ENCODE measurements around the gene PRSS27. TPM values are rescaled to one million over a fixed set of nuclear protein-coding genes. Genes with fewer than 3 reads are reported as not detected.
"Not testable (repeated sequence)": the region's sequence is repeated elsewhere in the genome, so short reads cannot be mapped to it uniquely, and the experiment has no call there.

The PRSS27 gene
- total and polyA plus RNA-seq, 2 donors (not counting 1 experiment from before 2014, with no cell fraction given): 2.1 to 2.4 TPM

DNA sequence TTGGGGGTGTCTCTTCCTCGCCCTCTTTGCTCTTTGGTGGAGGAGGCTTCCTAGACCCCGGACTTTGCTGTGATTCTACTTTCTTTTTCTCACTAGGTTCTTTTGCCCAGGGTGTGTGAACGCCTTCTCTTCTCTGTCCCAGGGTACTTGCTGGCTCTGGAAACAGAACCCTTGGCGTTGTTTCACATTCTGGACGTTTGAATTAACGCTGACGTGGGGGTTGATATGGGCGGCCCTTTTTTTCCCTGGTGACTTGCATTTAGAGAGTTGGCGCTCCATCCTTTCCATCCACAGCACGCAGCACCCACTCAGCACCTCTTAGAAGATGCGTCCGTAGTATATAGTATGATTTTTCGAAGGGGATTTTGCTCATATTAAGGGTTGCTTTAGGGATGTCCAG, 37.0 kb downstream of the PRSS27 start:
- H3K9me3 ChIP-seq (ENCODE audit: control extremely low read depth in 1 of 3, control insufficient read depth in 2 of 3, insufficient read depth in 1 of 3, low read length in 2 of 3); H3K27me3 Mint-ChIP-seq; H3K9me3 Mint-ChIP-seq (ENCODE audit: insufficient read depth); H3K27me3 ChIP-seq (replicated peaks in 1 of 4; ENCODE audit: control extremely low read depth in 1 of 4, control insufficient read depth in 3 of 4, insufficient read depth in 4 of 4, low read length in 3 of 4); H3K36me3 ChIP-seq (replicated peaks in 1 of 2; ENCODE audit: control extremely low read depth in 1 of 2, control insufficient read depth in 1 of 2, extremely low read depth in 1 of 2, insufficient read depth in 2 of 2, low read length in 1 of 2); DNase-seq; CTCF ChIA-PET; ATAC-seq (ENCODE audit: low read depth): not testable (repeated sequence)
- peaks cover 27% of the 10 kb centered on the region for H3K4me1 Mint-ChIP-seq
- Histone ChIP-seq H3K4me1 (ENCODE audit: control insufficient read depth in 2 of 2, insufficient read depth in 2 of 2, low read length in 2 of 2) (peaks cover 21 to 33% of the 10 kb centered on the region in 2 donors), H3K4me2 (replicated peaks; ENCODE audit: low read depth, low read length, poor library complexity, severe bottlenecking) (peak overlapping the region; percentile 97), H3K9ac (ENCODE audit: low read length) (peak overlapping the region; percentile 92), H4K20me1 (ENCODE audit: control insufficient read depth, insufficient read depth, low read length, poor library complexity, severe bottlenecking) (peaks cover 21% of the 10 kb centered on the region), H3K27ac (ENCODE audit: low read length in 2 of 2) (peak overlapping the region; percentile 57 to 79), H3K79me2 (ENCODE audit: control insufficient read depth, insufficient read depth, low read length) (peaks cover 41% of the 10 kb centered on the region), H3K4me3 (ENCODE audit: control extremely low read depth in 1 of 5, extremely low read depth in 1 of 5, insufficient read depth in 1 of 5, low read depth in 2 of 5, low read length in 4 of 5) (peak overlapping the region; percentile 81 to 99 (median 96)), H2AFZ (ENCODE audit: insufficient read depth, low read depth, low read length, poor library complexity, severe bottlenecking) (peak overlapping the region; percentile 94)
- H3K4me3 Mint-ChIP-seq: peak overlapping the region; percentile 99
- 5% methylated on average over 4 of the region's 13 CpGs for WGBS (ENCODE audit: insufficient coverage)
- POLR2A ChIA-PET: interaction anchor here (2.1 kb wide), 1 partner anchor 10 kb away, joined by 13 read pairs; no protein-coding TSS in a partner anchor
- peak overlapping the region; percentile 73 for H3K27ac Mint-ChIP-seq
- intact Hi-C loops (cut with micrococcal nuclease): loop anchor here (10.0 kb wide), 1 partner anchor 92 kb away; the partner anchor contains the start of gene ELOB

GRCh38 chr16:2682209-2683021, 37.6 kb downstream of the PRSS27 start, which contains the start of gene KCTD5:
Gene KCTD5 (plus strand): TSS chr16:2682523. CDS start chr16:2682549, 26 bp downstream.
- H2AFZ ChIP-seq (ENCODE audit: insufficient read depth, low read depth, low read length, poor library complexity, severe bottlenecking): peak within 1 kb of the TSS; percentile 94

GRCh38 chr16:2680360-2680759, 39.7 kb downstream of the PRSS27 start:
- H3K4me2 ChIP-seq (replicated peaks; ENCODE audit: low read depth, low read length, poor library complexity, severe bottlenecking); CTCF ChIA-PET; POLR2A ChIA-PET: not testable (repeated sequence)

More at GRCh38 chr16:2682209-2683021, 37.6 kb downstream of the PRSS27 start, which contains the start of gene KCTD5:
- H3K4me3 Mint-ChIP-seq: peak within 1 kb of the TSS; percentile 99
- peaks cover 21% of the 10 kb centered on the region for H3K4me1 Mint-ChIP-seq
- ATAC-seq (ENCODE audit: low read depth) (peak; percentile 86), DNase-seq (peak; percentile 97)
- Histone ChIP-seq H3K4me2 (replicated peaks; ENCODE audit: low read depth, low read length, poor library complexity, severe bottlenecking) (peak within 1 kb of the TSS; percentile 97), H3K9ac (ENCODE audit: low read length) (peak within 1 kb of the TSS; percentile 92), H3K9me3 (ENCODE audit: control extremely low read depth in 1 of 3, control insufficient read depth in 2 of 3, insufficient read depth in 1 of 3, low read length in 2 of 3) (no peaks in the 10 kb centered on the region), H3K79me2 (ENCODE audit: control insufficient read depth, insufficient read depth, low read length) (peaks cover 35% of the 10 kb centered on the region), H3K27ac (ENCODE audit: low read length in 2 of 2) (peak within 1 kb of the TSS; percentile 71 to 79), H3K27me3 (replicated peaks in 1 of 4; ENCODE audit: control extremely low read depth in 1 of 4, control insufficient read depth in 3 of 4, insufficient read depth in 4 of 4, low read length in 3 of 4) (no peaks in the 10 kb centered on the region), H3K4me1 (ENCODE audit: control insufficient read depth in 2 of 2, insufficient read depth in 2 of 2, low read length in 2 of 2) (peaks cover 15 to 27% of the 10 kb centered on the region in 2 donors), H4K20me1 (ENCODE audit: control insufficient read depth, insufficient read depth, low read length, poor library complexity, severe bottlenecking) (peaks cover 15% of the 10 kb centered on the region), H3K36me3 (replicated peaks in 1 of 2; ENCODE audit: control extremely low read depth in 1 of 2, control insufficient read depth in 1 of 2, extremely low read depth in 1 of 2, insufficient read depth in 2 of 2, low read length in 1 of 2) (no peaks in the 10 kb centered on the region), H3K4me3 (ENCODE audit: control extremely low read depth in 1 of 5, extremely low read depth in 1 of 5, insufficient read depth in 1 of 5, low read depth in 2 of 5, low read length in 4 of 5) (peak within 1 kb of the TSS; percentile 81 to 99 (median 96))
- peak within 1 kb of the TSS; percentile 97 for H3K27ac Mint-ChIP-seq
- WGBS (ENCODE audit: insufficient coverage): under 1% methylated on average over 66 of the region's 73 CpGs
- intact Hi-C loops (cut with micrococcal nuclease): loop anchor here (1.0 to 10.0 kb wide), 3 partner anchors 9 to 92 kb away; partner anchors contain the start of gene ELOB
- ChIA-PET CTCF (interaction anchor here (0.6 kb wide), 1 partner anchor 13 kb away, joined by 3 read pairs; no protein-coding TSS in a partner anchor), POLR2A (interaction anchor here (1.0 to 2.1 kb wide), 2 partner anchors 9 to 95 kb away, joined by 5 to 13 read pairs; partner anchors contain the start of gene ELOB)
- TF ChIP-seq EZH2 (IDR thresholded peaks at IDR 0.05; ENCODE audit: borderline replicate concordance, insufficient read depth, low read depth, low read length, poor library complexity, severe bottlenecking): no peak
- TF ChIP-seq, protein P1, sequence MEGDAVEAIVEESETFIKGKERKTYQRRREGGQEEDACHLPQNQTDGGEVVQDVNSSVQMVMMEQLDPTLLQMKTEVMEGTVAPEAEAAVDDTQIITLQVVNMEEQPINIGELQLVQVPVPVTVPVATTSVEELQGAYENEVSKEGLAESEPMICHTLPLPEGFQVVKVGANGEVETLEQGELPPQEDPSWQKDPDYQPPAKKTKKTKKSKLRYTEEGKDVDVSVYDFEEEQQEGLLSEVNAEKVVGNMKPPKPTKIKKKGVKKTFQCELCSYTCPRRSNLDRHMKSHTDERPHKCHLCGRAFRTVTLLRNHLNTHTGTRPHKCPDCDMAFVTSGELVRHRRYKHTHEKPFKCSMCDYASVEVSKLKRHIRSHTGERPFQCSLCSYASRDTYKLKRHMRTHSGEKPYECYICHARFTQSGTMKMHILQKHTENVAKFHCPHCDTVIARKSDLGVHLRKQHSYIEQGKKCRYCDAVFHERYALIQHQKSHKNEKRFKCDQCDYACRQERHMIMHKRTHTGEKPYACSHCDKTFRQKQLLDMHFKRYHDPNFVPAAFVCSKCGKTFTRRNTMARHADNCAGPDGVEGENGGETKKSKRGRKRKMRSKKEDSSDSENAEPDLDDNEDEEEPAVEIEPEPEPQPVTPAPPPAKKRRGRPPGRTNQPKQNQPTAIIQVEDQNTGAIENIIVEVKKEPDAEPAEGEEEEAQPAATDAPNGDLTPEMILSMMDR (IDR thresholded peaks at IDR 0.05): no peak
- no peaks in the 10 kb centered on the region for H3K27me3 Mint-ChIP-seq
- no peaks in the 10 kb centered on the region for H3K9me3 Mint-ChIP-seq (ENCODE audit: insufficient read depth)

More at GRCh38 chr16:2680360-2680759, 39.7 kb downstream of the PRSS27 start:
- H3K27ac ChIP-seq (ENCODE audit: low read length in 2 of 2); H3K9me3 ChIP-seq (ENCODE audit: control extremely low read depth in 1 of 3, control insufficient read depth in 2 of 3, insufficient read depth in 1 of 3, low read length in 2 of 3); H3K27me3 Mint-ChIP-seq; DNase-seq; H4K20me1 ChIP-seq (ENCODE audit: control insufficient read depth, insufficient read depth, low read length, poor library complexity, severe bottlenecking); H3K27ac Mint-ChIP-seq; H3K9me3 Mint-ChIP-seq (ENCODE audit: insufficient read depth); H3K4me3 ChIP-seq (ENCODE audit: control extremely low read depth in 1 of 5, extremely low read depth in 1 of 5, insufficient read depth in 1 of 5, low read depth in 2 of 5, low read length in 4 of 5); ATAC-seq (ENCODE audit: low read depth); H3K9ac ChIP-seq (ENCODE audit: low read length); H2AFZ ChIP-seq (ENCODE audit: insufficient read depth, low read depth, low read length, poor library complexity, severe bottlenecking); H3K27me3 ChIP-seq (replicated peaks in 1 of 4; ENCODE audit: control extremely low read depth in 1 of 4, control insufficient read depth in 3 of 4, insufficient read depth in 4 of 4, low read length in 3 of 4); H3K36me3 ChIP-seq (replicated peaks in 1 of 2; ENCODE audit: control extremely low read depth in 1 of 2, control insufficient read depth in 1 of 2, extremely low read depth in 1 of 2, insufficient read depth in 2 of 2, low read length in 1 of 2): not testable (repeated sequence)
- WGBS (ENCODE audit: insufficient coverage): no CpG with 5 or more reads among the region's 8 CpGs
- Histone ChIP-seq H3K4me1 (ENCODE audit: control insufficient read depth in 2 of 2, insufficient read depth in 2 of 2, low read length in 2 of 2) (peaks cover 7 to 18% of the 10 kb centered on the region in 2 donors), H3K79me2 (ENCODE audit: control insufficient read depth, insufficient read depth, low read length) (peaks cover 33% of the 10 kb centered on the region)
- intact Hi-C loops (cut with micrococcal nuclease): loop anchor here (10.0 kb wide), 1 partner anchor 94 kb away; the partner anchor contains the start of gene ELOB
- H3K4me1 Mint-ChIP-seq: peaks cover 11% of the 10 kb centered on the region
- H3K4me3 Mint-ChIP-seq: peak overlapping the region; percentile 23

Measured in B cell (primary cell).